Left forelimb (tissue), 1 donor: Measurements from ENCODE around the gene TJP2.
"Not testable (repeated sequence)": the region's sequence is repeated elsewhere in the genome, so short reads cannot be mapped to it uniquely, and the experiment has no call there.

Source experiments
- DNase-seq: peaks from one replicate; pipeline ENCODE4 v3.0.0-alpha.2; 2018; ENCODE audit warnings: low spot score

The TJP2 gene

DNA sequence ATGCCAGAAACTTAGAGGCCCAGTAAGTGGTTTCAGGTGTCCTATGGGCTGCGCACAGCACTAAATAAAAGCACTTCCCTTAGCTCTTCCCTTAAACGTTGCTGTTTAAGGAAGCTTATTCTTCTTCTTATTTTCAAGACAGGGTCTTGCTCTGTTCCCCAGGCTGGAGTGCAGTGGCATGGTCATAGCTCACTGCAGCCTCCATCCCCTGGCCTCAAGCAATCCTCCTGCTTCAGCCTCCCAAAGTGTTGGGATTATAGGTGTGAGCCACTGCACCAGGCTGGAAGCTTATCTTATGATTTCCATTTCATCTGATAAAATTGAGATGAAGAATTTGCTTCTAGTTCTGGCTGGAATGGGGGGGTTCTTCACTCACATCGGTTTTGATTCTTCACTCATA, 15.6 kb upstream of the TJP2 start:
- DNase-seq = no peak

DNA sequence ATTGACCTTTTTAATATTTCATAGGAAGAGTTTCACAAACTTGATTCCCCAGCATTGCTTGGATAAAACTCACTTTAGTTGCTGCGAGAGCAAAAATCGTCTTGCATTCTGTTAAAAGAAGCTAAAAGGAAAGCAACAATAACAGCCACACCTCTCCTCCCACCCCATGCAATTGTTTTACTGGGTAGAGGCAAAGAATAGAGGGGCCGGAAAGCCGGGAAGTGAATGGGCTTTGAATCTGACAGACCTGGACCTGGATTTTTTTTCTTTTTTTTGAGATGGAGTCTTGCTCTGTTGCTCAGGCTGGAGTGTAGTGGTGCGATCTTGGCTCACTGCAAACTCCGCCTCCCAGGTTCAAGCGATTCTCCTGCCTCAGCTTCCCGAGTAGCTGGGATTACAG, 9.5 kb upstream of the TJP2 start:
- DNase-seq = not testable (repeated sequence)

DNA sequence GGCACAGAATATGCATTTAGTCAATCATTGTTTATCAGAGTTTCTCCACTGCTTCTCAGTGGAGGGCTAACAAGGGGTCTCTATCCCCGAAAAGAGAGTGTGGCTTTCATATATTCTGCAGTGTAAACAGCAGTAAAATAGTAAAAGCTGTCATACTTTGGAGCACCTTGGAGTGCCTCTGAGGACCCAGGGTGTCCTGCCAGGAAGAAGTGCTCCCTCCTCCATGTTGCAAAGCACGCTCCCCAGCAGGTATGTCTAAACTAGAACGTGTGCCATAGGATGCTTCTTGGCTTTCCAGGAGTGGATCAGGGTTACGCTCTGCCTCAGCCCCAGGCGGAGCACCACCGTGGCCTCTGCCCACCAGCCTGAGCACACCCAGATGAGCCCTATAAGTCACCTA, 8.5 kb upstream of the TJP2 start:
- no peak for DNase-seq

DNA sequence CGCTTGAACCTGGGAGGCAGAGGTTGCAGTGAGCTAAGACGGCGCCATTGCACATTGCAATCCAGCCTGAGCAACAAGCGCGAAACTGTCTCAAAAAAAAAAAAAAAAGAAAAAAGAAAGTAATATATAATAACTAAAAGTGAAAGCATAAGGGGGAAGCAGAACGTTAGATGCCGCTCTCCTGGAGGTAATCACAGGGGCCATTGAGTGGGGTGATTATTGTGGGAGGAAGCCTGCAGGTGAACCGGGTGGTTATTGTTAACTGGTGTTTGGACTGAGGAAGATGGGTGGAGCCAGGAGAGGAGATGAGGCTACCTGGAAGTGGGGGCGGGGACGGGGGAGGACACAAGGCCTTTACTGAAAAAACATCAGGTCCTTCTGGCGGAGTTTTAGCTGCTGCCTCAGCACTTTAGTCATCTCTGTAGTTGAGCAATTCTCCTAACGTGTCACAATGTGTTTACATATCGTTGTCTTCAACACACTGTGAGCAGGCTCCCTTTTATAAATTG, 5.3 kb upstream of the TJP2 start:
- no peak for DNase-seq

DNA sequence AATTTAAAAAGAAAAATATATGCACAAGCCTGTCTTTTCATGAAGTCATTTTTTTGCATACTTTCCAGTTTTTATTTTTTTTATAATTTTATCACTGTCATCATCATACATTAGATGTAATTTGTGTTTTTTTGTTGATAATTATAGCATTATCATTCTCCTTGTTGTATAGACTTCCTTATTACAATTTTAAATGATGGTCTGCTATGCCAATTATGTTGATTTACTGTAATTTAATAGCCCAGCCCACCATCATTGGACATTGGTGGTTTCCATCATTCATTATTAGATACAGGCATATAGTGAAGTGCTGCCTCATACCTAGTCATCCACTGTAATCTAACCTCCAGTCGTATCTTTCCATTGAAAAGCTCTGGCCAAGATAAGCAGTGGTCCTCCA, 3.8 kb upstream of the TJP2 start:
- no peak for DNase-seq

DNA sequence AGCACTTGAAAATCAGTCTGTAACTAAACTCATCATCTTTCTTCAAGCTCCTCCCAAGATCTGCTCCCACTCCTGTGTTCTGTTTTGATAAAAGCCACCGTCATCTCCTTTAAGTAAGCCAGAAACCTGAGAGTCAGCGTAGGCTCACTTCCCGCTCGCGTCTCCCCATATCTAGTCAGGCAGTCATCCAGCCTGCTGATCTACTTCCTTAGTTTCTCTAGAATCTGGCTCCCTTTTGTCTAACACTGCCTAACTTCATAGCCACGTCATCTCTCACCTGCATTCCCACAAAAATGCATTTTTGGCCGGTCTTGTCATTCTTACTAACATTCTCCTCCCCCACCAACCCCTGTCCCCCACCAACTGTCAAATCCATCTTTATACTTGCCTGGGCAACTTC, 3.0 kb upstream of the TJP2 start:
- no peak for DNase-seq

DNA sequence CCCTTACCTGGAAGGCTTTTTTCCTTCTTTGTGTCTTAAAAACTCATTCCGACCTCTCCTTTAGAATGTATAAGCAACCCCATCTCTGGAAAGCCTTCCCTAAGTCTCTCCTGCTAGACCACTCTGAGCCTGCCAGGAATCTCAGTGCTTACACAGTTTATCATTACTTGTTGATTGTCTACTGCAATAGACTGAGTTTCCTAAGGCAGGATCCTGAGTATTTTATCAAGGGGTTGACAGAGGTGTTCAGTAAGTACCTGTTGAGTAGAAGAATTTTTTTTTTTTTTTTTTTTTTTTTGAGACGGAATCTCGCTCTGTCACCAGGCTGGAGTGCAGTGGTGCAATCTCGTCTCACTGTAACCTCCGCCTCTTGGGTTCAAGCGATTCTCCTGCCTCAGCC, 2.6 kb upstream of the TJP2 start:
- no peak for DNase-seq

DNA sequence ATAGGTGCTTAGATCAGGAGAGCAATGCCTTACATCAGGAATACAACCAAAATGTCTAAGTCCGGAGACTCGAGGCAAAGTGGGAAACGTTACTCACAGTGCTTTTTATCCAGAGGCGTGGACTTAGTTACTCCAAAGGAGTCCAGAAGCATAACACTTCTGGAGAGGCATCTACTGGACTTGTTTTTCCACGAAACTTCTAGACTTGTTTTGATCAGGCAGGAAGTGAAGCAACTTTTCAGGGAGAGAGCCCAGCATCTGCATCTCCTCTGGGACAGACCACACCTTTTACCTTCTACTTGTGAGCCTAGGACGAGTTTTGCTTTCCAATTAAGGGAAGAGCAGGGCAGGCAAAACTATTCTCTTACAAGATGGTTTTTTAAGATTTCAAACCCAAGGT, 1.2 kb upstream of the TJP2 start:
- no peak for DNase-seq

DNA sequence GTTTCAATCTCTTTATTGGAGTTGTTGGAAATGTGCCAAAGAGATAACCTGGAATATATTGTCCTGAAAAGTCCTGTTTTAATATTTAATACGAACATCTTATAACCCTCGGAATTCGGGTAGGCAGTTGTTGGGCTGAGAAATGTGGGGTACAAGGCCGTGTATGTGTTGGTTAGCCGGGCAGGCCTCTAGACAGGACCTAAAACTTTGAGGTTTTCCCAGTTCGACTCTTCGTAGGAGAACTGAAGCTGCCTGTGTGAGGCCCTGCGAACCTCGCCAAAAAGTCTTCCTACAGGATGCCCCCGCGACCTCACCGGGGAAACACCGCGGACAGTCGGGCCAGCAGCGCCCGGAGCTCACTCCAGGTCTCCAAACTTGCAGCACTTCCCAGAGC, 583 bp upstream of the TJP2 start:
- no peak for DNase-seq

DNA sequence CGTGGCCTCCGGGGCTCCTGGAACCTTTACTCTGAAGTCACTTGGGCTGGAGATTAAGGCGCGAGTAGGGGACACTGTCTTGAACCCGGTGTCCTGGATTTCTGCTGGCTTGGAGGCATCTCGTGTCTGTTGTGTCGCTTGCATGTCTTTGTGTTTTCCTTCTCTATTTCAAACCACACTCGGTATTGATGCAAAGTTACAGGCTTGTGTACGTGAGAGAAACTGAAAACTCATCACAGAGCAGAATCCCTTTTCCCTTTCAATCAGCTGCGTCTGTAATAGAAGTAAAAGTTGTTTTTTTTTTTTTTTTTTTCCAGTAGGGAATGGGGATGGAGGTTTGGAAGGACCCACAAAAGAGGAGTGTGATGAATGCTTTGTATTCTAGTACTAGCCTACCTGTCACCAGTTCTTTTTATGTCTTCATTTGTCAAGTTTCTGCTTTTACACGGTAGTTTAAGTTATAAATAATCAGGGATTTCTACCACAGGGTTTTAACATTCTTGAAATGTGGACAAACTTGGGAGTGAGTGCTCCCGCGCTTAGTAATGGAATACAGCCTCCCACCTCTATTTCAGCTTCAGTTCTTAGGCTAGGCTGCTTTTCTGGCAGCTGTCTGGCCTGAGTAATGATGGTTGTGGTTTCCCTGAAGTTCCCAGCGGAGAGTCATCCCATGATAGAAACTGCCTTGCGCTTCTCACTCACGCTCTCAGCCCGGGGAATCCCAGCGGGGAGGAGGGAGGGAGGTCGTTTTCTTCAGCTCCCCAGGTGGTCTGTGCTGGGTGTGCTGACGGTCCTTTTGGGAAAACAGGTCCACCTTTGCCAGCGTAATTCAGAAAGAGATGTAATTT, 763 bp downstream of the TJP2 start:
- DNase-seq = no peak

DNA sequence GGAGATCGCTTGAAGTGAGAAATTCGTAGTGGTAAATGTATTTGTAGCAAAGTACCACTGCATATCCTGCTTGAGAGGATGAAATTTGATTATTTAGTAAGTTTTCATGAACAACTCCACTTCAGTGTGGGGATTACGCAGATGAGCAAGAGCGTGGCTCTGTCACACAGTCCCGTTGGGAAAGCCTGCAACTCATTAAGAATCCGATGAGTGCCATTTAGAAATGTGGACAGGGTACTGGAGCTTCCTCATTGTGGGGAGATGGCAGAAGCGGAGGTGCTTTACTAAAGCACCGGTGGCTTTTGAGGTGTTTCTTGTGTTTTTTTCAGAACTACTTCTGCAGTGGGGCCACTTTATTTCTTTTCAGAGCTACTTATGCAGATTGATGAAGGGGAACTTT, 1.4 kb downstream of the TJP2 start:
- no peak for DNase-seq

DNA sequence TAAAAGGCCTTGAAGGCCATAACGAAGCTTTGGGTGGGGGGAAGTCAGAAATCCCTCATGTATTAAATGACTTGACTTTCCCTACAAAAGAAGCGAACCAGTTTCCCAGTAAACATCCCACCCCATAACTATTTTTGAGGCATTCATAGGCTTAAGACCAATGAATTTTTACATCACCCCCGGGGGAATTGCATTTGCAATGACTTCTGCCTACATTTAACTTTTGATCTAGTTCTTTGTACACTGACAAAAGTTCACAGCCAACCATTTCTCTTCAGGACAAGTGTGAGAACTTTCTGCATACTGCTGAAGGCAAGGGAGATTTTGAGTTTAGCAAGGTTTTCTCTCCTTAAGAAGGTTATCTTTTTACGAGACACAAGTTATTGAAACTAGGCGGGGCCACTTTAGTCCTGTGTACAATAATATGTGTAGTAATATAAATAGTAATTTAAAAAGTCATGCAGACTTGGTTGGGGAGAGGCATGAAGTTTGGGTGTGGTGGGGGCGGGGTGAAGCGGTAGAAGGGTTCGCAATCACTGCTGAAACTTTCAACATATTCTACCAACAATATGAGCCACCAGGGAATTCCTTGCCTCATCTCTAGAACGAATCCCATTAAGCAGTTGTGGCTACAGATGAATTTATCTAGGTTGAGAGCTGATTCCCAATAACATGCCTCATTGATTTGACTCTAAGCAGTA, 2.5 kb downstream of the TJP2 start:
- no peak for DNase-seq

DNA sequence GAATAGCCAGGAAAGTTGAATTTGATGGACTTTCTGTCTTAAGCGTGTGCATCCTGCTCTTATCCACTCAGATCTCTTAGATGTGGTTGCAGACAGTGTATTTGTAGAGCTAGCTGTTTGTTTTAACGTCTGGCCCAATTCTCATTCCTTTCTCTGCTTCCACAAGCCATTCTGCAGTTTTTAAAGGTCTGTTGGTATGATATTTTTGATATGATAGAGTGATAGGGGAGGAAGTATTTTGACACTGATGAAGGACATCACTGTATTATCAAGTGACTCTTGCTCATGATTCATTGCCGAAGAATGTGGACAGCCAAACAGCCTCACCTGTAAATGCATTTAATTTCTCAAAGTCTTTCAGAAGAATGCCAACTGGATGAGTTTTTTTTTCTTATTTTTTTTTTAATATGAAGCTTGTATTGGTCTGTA, 4.5 kb downstream of the TJP2 start:
- DNase-seq = no peak

DNA sequence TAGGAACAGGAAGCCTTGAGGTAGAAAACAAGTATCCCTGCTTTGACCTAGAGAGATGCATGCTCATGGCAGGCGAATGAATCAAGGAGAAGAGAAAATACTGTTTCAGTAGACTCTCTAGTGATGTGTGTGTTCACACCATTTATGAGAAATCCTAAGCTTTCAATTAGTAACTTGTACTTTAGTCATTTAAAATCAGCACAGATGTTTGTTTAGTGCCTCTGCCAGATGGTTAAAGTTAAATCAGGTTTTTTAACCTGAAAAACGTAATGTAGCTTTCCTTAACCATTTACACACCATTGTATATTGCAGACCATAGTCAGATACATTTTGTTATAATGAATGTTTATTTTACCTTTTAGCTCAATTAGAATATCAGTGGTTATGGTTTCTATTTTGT, 5.0 kb downstream of the TJP2 start:
- DNase-seq = no peak

DNA sequence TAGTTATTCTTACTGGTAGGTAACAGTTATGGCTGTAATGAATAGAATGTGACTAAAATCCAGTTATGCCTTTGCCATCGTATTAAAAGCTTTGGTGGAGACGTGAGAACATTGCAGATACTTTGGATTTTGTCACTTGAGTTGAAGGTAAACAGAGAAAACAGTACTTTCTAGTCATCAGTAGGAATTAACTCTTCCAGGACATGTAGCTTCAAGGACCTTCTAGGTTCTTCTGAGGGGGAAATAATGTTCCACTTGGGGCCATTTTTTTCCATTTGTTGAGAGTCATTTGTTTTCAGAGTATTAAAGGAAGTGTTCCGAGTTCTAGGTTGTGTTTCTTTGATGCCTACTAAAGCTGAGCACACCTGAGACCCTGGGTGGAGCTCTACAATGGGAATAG, 6.1 kb downstream of the TJP2 start:
- DNase-seq = no peak

DNA sequence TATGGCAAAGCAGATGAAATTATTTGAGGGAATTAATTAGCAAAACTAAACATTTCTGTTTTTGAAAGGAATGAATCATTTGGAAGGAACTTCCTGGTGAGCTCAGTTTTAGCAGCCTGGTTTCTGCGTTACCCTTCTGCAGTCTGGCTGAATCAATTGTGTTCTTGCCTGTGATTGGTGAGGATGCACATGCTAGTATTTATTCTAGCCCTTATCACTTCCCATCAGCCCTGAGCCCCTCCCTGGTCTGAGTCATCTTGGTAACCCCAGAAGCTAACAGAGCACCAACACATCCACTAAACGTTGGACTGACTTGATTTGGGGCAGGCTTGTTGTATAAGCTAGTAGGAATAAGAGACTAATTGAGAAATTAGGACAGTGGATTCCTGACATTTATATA, 6.6 kb downstream of the TJP2 start:
- DNase-seq = no peak

DNA sequence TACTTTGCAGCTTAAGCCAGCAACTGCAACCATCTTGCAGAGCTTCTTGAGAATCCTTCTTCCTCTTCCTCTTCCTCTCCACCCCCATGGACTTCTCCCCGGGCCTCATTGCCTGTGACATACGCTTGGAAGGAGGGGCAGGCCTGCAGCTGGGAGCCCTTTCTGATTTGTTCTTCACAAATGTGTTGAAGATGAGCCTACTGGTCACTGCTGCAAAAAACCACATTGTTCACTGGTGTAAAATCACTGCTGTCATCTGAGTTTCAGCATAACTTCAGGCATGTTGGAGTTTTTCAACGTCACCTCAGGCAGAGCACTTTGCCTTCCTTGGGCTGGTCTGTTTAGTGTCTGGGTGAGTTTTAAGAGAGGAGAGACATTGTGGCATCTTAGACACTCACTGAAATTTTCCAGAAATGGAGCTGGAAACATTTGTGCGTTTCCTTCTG, 7.9 kb downstream of the TJP2 start:
- DNase-seq = no peak

DNA sequence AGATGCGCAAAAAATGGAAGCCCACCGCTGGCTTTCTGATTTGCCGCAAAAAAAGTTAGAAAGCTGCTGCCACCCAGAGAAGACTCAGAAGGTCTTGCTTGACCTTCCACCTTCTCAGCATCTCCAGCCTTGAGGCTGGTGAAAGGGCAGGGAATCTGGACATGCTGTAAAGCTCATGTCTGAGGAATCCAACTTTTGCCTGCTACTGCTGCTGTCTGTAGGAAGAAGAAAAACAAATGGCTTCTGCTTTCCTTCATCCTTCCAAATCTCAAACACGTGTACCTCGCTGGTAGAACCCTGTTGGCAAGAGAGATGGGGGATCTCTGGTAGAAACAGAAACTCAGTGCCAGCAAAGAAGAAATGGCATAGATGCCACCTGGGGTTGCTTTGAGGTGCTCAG, 10.2 kb downstream of the TJP2 start:
- no peak for DNase-seq

DNA sequence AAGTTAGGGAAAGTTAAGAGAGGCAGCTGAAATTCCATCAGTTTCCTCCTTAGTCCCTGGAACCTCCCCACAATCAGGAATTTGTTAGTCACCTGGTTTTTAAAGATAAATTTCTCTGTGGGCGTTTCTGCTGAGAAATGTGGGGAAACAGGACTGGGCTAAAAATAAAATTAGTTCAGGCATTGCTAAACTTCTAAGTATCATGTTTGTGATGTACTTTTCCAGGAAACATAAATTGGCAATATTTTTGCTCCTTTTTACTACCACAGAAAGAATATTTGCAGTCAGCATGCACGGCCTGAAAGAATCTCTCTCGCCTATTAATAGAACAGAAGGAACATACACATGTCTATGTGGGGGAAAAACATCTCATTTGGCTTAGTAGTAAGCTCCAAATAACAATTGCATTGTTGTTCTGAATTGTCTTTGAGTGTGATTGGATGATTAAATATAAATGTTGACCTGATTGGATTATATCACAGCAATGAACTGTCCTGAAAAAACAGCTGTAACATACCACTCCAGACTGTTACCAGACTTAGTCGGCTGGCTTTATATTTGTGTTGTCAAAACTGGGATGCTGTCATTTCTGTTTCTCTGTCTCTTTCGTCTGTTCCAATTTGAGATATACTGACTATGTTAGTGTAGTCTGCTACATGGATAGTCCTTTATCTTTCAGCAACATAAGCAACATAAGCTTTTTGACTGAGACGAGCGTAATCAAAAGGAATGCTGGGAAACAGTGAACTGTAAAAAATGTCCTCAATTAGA, 12.9 kb downstream of the TJP2 start:
- no peak for DNase-seq

DNA sequence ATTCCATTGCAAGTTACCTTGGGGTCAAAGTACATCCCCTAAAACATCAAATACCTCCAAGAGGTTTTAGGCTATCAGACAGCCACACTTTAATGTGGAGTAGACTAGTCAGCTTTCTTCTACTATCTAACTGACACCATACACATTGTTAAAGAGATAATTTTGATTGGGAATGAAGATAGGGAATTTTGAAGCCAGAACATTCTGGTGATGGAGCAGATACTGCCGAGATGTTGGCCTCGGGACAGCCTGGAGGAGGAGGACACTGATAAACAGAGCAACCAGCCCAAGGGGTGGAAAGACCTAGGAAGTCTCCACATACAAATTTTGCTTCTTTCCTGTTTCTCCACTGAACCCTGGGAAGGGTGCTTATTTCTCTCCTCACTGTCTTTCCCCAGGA, 14.9 kb downstream of the TJP2 start:
- no peak for DNase-seq

DNA sequence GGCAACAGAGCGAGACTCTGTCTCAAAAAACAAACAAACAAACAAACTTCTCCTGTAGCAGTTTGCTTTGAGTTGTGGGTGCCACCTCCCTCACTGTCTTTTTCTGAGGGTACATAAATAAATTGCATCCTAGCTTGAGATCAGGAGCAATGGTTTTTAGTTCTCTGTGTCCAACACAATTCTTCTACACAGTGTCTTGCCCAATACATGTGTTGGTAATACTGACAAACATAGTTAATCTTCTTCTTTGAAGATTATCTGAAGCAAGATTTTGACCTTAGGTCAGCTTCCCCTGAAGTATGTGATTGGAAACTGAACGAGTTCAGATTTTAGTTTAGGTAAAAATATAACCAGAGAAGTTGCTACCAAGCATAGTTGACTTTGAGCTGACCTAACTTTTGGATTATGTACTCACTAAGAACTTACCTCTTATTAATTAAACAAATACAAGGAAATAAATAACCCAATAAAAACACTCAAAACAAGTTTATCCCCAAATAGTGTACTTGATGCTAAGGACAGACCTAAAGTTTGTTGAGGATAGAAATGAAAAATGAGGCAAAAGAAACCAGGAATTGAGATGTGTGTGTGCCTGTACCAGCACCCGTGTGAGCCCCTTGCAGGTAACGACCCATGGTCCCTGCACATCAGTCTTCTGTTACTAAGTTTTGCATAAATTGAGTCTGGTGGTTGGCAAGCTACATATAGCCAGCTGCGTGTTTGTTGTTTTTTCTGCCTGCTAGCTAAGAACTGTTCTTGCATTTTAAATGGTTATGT, 16.2 kb downstream of the TJP2 start:
- no peak for DNase-seq

DNA sequence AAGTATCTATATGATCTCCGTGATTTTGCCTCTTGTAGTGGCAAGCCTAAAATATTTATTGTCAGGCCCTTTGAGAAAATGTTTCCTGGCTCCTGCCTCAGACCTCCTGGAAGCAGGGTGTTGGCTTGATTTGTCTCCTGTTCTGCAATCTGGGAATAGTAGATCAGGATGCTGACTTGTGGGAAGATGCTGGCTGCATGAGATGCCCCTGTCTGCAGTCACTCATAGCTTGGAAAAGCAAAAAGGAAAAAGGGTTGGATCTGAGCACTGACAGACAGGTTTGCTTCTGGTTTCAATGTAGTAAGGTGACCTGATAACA, 16.7 kb downstream of the TJP2 start:
- DNase-seq = no peak
